Hematopoietic multipotent progenitor cell treated with erythropoietin and hydrocortisone succinate and interleukin-3 and kit ligand, for 15 days (in vitro differentiated cells): ENCODE results near the gene NABP2.
"Not testable (repeated sequence)": the region's sequence is repeated elsewhere in the genome, so short reads cannot be mapped to it uniquely, and the experiment has no call there.

Experiments used
- DNase-seq: peaks from one replicate; pipeline ENCODE4 v3.0.0-alpha.2; 2015; ENCODE audit warnings: low spot score

NABP2 gene

DNA sequence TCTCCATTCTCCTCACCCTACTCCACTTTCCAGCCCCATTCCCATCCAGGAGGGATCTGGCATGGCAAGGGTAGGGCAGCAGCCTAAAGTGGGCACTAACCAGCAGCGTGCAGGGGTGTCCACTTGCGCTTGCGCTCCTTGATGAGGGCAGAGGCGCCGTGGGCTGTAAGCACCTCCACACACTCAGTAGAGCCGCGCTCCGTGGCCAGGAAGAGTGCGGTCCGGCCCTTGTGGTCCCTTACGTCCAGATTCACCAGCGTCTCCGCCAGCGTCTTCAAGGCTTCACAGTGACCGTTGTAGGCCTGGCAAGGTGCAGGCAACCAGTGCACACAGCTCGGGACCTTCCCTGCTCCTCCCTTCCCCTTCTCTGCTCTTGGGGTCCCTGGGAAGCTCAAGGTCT, 23.8 kb downstream of the NABP2 start:
- no peak for DNase-seq

DNA sequence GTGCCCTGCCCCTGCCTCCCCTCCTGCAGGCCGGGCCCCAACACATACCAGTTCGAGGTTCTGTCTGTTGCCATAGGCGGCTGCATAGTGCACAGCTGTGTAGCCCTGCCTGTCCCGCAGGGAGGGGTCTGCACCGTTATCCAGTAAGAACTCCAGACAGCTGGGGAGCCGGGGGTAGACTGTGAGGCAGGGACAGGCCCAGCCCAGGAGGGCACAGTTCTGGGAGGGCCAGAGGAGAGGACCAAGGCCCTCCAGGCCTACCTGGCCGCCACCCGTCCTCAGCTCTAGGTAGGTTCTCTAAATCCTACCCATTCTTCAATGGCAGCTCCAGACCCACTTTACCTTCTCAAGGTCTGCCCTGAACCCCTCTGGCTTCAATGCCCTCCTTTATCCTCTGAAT, 24.6 kb downstream of the NABP2 start:
- no peak for DNase-seq

DNA sequence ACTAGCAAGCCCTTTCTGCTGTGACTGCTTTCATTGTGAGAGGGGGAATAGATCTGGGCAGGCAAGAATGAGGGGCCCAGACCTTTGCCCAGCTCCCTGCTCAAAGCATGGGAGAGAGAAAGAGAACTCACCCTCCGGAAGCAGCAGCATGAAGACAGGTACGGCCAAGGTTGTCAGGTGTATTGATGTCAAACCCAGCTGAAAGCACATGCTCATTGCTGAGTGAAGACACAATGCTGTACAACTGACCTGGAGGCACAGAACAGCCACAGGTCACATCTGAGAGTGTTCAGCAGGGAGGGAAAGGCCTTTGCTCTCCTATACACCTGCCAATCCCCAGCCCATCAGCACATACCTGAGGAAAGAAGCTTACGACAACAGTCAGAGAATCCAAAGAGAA, 28.5 kb downstream of the NABP2 start:
- no peak for DNase-seq

DNA sequence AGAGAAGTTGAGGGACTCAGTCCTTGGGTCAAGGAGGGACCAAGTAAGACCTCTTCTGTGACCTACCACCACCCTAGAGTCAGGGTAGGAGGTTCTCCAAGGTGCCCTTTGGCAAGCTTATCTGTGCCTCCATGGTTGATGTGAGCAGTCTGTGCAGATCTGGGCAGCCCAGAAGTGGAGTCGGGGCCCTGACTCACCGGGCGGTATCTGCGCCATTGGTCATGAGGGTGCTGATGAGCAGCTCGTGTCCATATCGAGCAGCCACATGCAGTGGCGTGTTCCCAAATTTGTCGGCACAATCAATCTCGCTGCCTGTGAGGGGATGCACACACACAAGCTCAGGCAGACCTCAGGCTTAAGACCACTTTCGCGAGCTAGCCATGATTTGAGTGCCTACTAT, 28.9 kb downstream of the NABP2 start:
- DNase-seq, result peak; percentile 79

DNA sequence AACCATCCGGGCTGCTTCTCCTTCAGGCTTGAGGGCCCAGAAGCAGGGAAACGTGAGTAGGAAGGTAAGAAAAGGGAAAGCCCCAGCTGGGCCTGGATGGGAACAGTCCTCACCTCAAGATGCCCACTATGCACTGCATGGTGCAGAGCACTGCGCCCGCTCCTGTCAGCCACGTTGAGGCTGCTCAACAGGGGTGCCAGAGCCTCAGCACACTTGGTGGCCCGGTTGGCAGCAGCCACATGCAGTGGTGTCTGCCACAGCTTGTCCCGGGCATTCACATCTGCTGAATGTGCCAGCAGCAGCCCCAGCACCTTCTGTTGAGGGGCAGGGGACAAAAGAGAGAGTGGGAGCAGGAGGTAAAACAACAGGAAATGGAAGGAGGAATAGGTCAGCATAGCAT, 31.5 kb downstream of the NABP2 start:
- no peak for DNase-seq

DNA sequence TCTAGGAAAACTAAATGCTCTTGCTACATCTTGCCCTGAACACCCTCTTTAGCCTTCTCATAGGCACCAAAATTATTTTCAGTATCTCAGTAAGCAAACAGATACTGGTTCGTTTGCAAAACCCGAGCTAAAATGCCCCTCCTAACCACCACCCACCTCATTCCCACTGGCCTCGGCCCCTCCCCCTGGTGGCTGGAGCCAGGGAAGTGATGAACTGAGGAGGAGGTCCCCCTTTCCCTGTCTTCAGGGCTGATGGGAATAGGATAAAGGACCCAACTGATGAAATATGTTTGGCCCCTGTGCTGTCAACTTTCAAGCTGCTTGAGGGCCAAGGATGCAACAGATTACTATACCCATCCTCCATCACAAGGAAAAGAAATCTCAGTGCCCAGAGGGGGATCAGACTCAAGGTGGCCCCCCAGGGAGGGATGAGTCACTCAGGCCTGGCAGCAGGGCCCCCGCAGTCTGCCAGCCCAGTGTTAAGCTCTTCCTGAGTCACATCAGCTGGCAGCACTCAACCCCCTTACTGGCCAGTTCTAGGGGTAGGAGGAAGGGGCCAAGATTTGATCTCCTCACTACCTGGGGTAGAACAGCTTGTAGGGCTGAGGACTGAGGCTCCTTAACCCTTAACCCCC, 32.3 kb downstream of the NABP2 start:
- peak; percentile 35 for DNase-seq

DNA sequence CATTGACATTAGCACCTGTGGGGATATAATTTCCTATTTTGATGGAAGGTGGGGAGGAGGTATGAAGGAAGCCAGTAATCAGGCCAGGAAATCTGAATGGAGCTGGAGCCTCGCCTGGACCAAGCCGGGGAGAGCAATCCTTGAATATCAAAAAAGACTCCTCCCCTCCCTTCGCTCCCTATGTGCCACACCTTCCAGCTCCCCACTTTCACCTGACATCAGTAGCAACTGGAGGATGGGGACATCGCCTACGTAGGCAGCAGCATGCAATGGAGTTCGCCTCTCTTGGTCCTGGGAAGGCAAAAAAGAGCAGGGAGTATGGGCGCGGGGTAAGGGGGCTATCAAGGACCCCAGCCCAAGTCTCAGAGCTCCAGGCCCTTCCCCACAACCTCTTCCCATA, 32.9 kb downstream of the NABP2 start:
- DNase-seq, result no peak

DNA sequence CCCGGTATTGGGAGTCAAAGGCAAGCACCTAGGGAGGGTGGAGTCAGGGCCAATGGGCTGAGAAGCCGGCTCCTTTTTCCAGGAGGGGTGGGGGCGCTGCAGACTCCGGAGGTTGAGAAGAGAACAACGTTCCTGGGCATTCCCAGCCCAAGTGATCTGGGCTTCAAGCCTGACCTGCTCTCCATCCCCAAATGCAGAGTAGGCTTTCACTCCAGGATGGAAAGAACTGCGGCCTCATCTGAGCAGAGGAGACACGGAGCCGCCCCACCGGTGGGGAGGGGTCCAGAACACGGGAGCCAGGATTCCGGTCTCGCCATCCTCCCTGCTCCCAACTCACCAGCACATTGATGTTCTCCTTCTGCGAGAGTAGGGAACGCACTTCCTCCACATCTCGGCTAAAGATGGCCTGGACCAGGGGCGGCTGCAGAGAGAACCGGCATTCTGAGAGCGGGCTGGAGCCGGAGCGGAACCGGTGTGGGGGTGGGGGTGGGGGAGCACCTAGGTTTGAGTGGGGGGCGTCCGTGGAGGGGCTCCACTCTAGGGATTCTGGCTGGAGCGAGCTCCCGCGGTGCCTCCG, 33.4 kb downstream of the NABP2 start:
- DNase-seq, result no peak

DNA sequence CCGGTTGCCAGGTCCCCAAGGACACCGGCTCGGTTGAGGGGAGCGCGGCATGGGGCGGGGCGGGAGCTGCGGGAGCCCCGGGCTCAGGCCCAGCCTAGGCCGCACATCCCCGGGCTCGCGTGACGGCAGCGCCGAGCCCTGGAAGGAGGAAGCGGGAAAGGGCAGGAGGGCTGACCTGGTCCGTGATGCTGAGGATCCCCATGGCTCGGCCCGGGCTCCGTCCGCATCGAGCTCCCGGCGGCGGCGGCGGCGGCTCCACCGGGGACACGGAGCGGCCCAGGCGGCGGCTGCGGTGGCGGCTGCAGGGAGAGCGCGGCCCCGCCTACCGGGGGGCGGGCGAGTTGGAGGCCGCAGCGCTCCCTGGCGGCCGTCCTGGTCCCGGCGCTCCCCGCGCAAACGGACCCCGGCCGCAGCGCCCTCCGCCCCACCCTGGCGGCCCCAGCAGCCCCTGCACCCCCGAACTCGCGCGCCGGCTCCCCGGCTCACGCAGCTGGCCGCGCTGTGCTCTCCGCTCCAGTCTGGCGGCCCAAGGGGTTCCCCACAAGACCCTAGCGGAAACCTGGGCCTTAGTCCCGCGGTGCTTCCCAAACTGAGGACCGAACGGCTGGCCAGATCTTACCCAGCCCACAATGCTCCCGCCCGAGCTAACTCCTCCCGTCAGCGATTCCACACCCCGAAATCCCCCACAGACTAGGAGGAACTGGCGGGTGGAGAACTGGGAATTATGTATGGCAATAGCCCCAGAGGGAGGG, 34.1 kb downstream of the NABP2 start, which contains the start of gene ANKRD52:
TSS of gene ANKRD52 (minus strand) at position 317 of the 752 bp plus-strand sequence. CDS start at position 202, 115 bp downstream.
- DNase-seq, result peak; percentile 87

DNA sequence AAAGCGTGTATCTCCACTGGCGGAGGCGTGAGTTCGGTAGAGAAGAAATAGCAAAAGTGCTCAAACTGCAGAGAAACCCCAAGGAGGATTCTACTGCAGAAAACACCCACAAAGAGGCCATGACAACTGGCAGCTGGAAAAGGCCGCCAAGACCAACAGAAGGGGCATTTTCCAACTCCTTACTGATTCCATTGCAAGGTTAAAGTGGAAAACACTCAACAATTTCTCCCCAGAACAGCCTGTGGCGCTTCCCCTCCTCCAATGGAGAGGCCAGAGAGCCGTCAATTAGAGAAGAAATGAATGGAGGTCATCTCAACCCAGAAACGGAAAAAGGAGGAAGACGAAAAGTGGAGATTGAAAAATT, 34.7 kb downstream of the NABP2 start:
- no peak for DNase-seq

DNA sequence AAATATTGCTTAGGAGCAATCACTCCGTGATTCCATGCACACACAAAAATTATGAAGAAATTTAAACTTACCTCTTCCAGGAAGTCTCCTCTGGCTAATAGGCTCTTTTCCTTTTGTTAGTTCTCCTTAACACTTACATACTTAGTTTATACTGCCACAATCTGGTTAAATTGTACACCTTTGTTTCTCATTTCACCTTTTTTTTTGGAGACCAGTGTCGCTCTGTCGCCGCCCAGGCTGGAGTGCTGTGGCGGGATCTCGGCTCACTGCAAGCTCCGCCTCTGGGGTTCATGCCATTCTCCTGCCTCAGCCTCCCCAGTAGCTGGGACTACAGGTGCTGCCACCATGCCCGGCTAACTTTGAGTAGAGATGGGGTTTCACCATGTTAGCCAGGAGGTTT, 36.2 kb downstream of the NABP2 start:
- DNase-seq, result no peak

DNA sequence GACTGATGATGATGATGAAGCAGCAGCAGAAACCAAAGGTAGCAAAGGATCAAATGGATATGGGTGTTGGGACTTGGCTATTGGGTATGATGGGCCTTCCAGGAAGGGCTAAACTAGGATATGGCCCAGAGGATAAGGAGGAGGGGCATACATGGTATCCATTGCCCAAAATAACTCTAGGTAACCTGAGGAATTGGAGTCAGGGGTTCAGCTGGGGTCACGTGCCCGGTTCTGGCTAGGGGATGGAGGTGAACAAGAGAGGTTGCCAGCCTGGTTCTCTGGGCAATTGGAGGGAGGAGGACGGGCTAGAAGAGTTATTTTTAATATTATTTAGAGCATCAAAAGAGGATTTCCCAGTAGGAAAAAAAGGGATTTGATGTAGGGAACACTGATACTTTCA, 36.8 kb downstream of the NABP2 start:
- no peak for DNase-seq

DNA sequence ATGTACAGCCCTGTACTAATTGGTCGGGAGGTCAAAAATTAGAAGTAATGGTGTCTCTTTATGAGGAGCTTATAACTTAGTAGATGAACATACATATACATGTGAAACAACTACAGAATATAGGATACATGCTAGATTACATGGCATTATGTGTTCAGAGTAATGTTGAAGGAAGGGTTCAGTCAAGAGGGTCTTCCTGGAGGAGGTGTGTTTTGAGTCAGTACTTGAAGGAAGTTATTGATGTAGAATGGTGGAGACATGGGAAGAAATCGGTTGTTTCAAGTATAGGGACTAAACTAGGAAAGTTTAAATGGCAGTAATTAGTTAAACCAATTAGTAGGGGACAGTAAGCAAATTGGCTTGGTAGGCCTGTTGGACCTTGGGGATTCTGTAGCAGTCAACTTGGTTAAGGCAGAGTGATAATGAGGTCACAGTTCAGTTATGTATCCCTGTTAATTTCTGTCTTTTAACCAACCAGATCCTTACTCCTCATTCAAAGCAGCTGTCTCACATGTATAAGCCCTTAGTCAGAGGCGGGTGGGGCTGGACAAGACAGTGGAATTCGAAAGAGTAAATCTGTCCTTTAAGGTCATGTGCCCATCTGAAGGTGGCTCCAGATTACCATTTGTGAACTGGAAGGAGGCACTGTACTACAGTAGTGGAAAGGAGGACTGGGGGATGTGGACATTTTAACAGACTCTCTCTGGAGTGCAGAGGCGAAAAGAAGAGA, 37.5 kb downstream of the NABP2 start:
- DNase-seq, result no peak

DNA sequence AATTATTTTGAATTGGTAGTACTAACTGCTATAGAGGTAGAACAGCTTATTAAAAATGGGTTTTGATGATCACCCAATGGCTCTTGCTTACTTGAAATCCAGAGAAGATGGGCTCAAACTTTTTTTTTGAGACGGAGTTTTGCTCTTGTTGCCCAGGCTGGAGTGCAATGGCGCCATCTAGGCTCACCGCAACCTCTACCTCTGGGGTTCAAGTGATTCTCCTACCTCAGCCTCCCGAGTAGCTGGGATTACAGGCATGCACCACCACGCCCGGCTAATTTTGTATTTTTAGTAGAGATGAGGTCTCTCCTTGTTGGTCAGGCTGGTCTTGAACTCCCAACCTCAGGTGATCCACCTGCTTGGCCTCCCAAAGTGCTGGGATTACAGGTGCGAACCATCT, 38.8 kb downstream of the NABP2 start:
- DNase-seq, result not testable (repeated sequence)

DNA sequence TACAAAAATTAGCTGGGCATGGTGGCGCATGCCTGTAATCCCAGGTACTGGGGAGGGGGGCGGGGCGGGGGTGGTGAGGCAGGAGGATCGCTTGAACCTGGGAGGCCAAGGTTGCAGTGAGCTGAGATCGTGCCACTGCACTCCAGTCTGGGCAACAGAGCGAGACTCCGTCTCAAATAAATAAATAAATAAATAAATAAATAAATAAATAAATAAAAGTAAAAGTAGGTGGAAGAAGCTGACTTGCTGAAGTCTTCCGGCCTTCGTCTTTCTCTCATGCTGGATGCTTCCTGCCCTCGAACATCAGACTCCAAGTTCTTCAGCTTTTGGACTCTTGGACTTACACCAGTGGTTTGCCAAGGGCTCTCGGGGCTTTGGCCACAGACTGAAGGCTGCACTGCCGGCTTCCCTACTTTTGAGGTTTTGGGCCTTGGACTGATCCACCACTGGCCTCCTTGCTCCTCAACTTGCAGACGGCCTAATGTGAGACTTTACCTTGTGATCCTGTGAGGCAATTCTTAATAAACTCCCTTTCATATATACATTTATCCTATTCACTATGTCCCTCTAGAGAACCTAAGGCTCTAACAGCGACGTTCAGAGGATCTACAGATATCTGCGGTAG, 42.0 kb downstream of the NABP2 start:
- DNase-seq, result not testable (repeated sequence)

DNA sequence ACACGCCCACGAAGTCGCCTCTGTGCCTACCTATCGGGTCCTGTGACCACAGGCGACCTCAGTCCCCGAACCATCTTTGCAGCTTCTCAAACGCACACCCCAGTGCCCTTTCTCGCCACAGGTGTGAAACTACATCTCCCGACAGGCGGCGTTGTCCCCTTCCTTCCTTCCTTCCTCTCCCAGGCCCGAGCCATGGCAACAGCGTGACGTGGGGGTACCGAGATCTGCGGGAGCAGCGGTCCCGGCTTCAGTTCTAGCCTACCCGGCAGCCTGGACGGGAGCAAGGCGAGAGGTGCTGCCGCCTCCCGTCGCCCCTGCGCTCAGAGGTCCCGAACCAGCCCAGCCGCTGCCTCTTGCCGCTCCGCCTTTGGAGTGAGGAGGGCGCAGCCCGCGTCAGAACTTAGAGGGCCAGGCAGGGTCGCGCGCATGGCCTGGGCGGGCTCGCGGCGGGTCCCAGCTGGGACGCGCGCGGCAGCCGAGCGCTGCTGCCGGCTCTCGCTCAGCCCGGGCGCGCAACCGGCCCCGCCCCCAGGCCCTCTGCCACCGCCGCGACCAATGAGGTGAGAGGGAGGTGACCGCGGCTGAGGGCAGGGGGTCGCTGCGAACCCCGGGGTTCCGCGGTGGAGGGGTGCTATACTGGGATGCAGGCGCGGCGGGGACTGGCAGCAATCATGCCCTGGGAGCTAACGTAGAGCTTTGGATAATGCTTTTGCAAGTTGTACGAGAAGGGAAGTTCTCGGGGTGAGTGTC, 42.7 kb downstream of the NABP2 start, which contains the start of gene COQ10A:
TSS of gene COQ10A (plus strand) at position 250 of the 750 bp plus-strand sequence. CDS start at position 427, 177 bp downstream.
- peak; percentile 80 for DNase-seq

DNA sequence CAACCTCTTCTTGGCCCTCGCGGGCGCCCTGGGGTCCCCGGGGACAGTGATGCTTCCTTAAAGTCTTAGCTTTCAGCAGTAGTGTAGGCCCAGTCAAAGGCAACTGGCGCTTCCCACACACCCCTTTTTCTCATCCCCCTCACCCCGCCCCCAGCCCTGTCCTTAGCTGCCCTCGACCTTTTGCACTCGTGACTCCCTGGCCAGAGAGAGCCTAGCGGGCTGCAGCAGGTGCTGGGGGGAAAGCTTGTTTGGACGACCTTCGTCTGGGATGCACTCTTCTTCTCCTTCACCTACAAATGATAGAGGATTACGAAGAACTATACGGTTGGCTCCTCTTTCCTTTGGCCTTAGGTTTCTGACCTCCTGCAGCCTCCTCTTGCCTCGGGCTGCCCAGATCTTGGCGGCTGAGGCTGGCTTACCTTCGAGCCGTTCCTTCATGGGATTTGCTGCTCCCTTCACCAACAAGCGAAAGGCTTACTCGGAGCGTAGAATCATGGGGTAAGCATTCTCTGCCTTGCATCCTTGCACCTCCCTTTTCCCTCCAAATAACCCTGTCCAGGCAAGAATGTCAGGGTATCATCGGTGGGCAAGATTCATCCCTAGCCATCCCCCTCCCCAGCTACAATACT, 43.4 kb downstream of the NABP2 start:
- DNase-seq, result no peak

DNA sequence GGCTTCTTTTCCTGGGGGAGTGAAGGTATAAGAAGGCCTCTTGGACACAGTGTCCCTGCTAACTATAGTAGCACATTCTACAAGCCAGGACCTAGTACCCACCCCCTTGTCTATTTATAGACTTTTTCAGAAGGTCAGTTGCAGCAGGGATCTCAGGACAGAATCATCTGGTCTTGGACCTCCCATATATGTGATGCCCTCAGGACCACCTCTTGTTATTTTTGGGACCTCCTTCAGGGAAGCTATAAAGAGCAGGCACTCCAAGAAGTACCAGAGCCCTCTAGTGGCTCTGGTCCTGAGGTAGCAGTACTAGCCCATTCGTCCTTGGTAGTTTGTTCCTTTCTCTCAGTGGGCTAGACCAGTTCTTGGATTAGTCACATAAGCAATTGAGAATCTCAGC, 46.9 kb downstream of the NABP2 start:
- DNase-seq, result no peak

DNA sequence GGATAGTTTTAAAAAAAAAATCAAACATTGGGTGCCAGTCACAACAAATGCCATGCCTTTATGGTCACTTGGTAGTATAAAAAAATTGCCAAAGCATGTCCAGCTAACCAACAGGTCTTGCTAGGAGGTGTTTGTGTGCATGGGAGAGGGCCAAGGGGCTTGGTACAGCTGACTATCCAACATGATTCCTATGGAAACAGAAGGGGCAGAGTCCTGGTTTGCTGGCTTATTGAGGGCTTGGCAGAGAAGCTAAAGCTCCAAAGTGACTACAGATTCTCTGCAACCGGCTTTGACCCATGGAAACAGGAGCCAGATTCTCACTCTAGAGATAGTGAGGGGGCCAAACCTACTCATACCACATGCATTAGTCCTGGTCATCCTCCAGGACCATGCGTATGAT, 48.3 kb downstream of the NABP2 start:
- DNase-seq, result not testable (repeated sequence)

DNA sequence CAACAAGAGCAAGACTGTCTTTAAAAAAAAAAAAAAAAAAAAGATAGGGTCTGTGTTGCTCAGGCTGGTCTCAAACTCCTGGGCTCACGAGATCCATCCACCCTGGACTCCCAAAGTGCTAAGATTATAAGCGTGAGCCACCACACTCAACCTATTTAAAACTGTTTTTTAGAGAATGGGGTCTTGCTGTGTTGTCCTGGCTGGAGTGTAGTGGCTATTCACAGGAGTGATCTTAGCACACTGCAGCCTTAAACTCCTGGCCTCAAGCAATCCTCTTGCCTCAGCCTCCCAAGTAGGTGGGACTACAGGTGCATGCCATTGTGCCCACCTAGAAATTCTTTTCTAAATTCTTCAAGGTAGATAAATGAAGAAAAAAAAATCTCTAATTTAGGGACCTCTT, 50.2 kb downstream of the NABP2 start:
- DNase-seq, result no peak

DNA sequence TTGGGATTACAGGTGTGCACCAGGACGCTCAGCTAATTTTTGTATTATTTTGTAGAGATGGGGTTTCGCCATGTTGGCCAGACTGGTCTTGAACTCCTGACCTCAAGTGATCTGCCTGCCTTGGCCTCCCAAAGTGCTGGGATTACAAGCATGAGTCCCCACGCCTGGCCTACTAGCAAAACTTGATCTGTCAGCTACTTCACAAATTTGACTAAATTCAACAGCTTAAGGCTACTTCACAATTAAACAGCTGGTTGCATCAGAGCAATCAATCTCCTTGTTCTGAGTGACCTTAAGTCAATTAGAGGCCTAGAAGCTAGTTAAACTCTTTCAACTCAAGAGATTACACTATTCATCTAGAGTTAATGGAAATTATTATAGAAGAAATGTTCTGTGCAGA, 54.8 kb downstream of the NABP2 start:
- DNase-seq, result no peak
